HepG2 (cell line): ENCODE data around the gene SNX21. TPM values are rescaled to one million over a fixed set of nuclear protein-coding genes. Genes with fewer than 3 reads are reported as not detected.

ENCODE experiments used
- ATAC-seq: fragments of 200-7000 bp; cut with Tn5 transposase; 3 replicates; pipeline ENCODE4 v1.9.1; 2020; ENCODE audit warnings: mild to moderate bottlenecking, moderate library complexity
- BruUV-seq: library from RNA; stranded (reverse); fragments of 400-500 nt; replicated peaks from 2 replicates; lab custom pipeline; 2021; lab: Mats Ljungman, UMichigan
- CTCF ChIA-PET: fragments of 300-600 bp; formaldehyde crosslinking; extraction: SDS; loops from one replicate; lab custom pipeline; 2021; ENCODE audit warnings: low total read pairs, inconsistent platforms, low intra/inter-chr PET ratio; lab: Yijun Ruan, JAX
- POLR2A ChIA-PET: fragments of 350-600 bp; sonication (Branson Sonifier 250); formaldehyde crosslinking; loops from one replicate; lab custom pipeline; 2020; ENCODE audit warnings: antibody characterized with exemption, inconsistent platforms; lab: Yijun Ruan, JAX
- DNase-seq: peaks from one replicate; pipeline ENCODE4 v3.0.0-alpha.2; 2015; ENCODE audit warnings: low spot score
- FAIRE-seq: peaks from 3 replicates; lab custom pipeline; 2011; peaks lifted over from hg19 to GRCh38; lab: Jason Lieb, UNC
- H2AFZ ChIP-seq: one replicate; pipeline ENCODE4 v1.6.1; 2011; ENCODE audit warnings: low read length, inconsistent platforms
- H3K27ac ChIP-seq: fragments of 300-600 bp; 3 replicates; pipeline ENCODE4 v1.8.0; 2011; ENCODE audit warnings: mixed run types, mild to moderate bottlenecking, mixed read lengths, low read length, inconsistent platforms; ENCODE audit not compliant: insufficient read depth; ENCODE audit errors: extremely low read length
- H3K27me3 ChIP-seq, 2 experiments: fragments of 200-600 bp in 1 of 2; 2 replicates in 1 of 2; 3 replicates in 1 of 2; pipeline versions ENCODE4 v1.6.0 to v1.8.0; 2011; ENCODE audit warnings: low read length in 2 of 2, mild to moderate bottlenecking in 2 of 2, moderate library complexity in 2 of 2, inconsistent platforms in 1 of 2; ENCODE audit not compliant: insufficient read depth in 2 of 2, control insufficient read depth in 1 of 2
- H3K36me3 ChIP-seq, 2 experiments: fragments of 200-600 bp in 1 of 2; replicated peaks in 1 of 2; 2 replicates in 1 of 2; 3 replicates in 1 of 2; pipeline versions ENCODE4 v1.5.1 to v1.8.0; 2011; ENCODE audit warnings: low read length in 2 of 2, inconsistent platforms in 1 of 2; ENCODE audit not compliant: insufficient read depth in 2 of 2, control insufficient read depth in 1 of 2
- H3K4me1 ChIP-seq: 2 replicates; pipeline ENCODE4 v1.5.1; 2012; ENCODE audit warnings: low read length, inconsistent platforms; ENCODE audit not compliant: insufficient read depth
- H3K4me2 ChIP-seq: 2 replicates; pipeline ENCODE4 v1.6.0; 2011; ENCODE audit warnings: low read depth, low read length, inconsistent platforms
- H3K4me3 ChIP-seq, 3 experiments: fragments of 200-600 bp in 1 of 3; sonication (generic), shearing (Covaris generic) in 1 of 3; replicated peaks in 1 of 3; 2 replicates each; pipeline ENCODE4 v1.5.1; 2011 to 2016; ENCODE audit warnings: low read length in 3 of 3, inconsistent platforms in 2 of 3, low read depth in 2 of 3, mild to moderate bottlenecking in 2 of 3, control low read depth in 1 of 3, mixed read lengths in 1 of 3; ENCODE audit not compliant: insufficient read depth in 1 of 3
- H3K79me2 ChIP-seq: one replicate; pipeline ENCODE4 v1.6.1; 2011; ENCODE audit warnings: low read length, inconsistent platforms; ENCODE audit not compliant: insufficient read depth
- H3K9ac ChIP-seq: 2 replicates; pipeline ENCODE4 v1.6.0; 2011; ENCODE audit warnings: mild to moderate bottlenecking, low read depth, low read length, inconsistent platforms; ENCODE audit not compliant: insufficient read depth
- H3K9me3 ChIP-seq: 2 replicates; pipeline ENCODE4 v1.5.1; 2012; ENCODE audit warnings: mild to moderate bottlenecking, low read length
- H4K20me1 ChIP-seq: 2 replicates; pipeline ENCODE4 v1.6.0; 2011; ENCODE audit warnings: inconsistent platforms, mild to moderate bottlenecking, low read length, moderate library complexity; ENCODE audit not compliant: insufficient read depth
- FOXM1 ChIP-seq: sonication (generic); formaldehyde crosslinking; IDR thresholded peaks from 2 replicates; pipeline ENCODE4 v1.5.0; 2020; ENCODE audit warnings: missing genetic modification reagents
- HOXA3 ChIP-seq: sonication (generic); formaldehyde crosslinking; IDR thresholded peaks from 2 replicates; pipeline ENCODE4 v1.5.0; 2020; ENCODE audit warnings: missing genetic modification reagents
- KDM1A ChIP-seq: IDR thresholded peaks from 2 replicates; pipeline ENCODE4 v1.6.1; 2016; ENCODE audit warnings: missing compliant biosample characterization
- POLR2AphosphoS5 ChIP-seq: IDR thresholded peaks from 2 replicates; pipeline ENCODE4 v1.6.1; 2012; ENCODE audit warnings: low read depth, low read length
- RAD51 ChIP-seq: fragments of 450-650 bp; IDR thresholded peaks from 2 replicates; pipeline ENCODE4 v1.6.1; 2016; ENCODE audit warnings: borderline replicate concordance
- SP2 ChIP-seq: sonication (generic); formaldehyde crosslinking; IDR thresholded peaks from 2 replicates; pipeline ENCODE4 v1.5.1; 2020; ENCODE audit warnings: mild to moderate bottlenecking, missing genetic modification reagents
- TCF7 ChIP-seq: sonication (generic); IDR thresholded peaks from 2 replicates; pipeline ENCODE4 v1.6.1; 2016; ENCODE audit warnings: antibody characterized with exemption, low read depth
- ZC3H4 ChIP-seq: sonication (generic); formaldehyde crosslinking; IDR thresholded peaks from 2 replicates; pipeline ENCODE4 v1.4.0; 2020; ENCODE audit warnings: missing genetic modification reagents, borderline replicate concordance
- ZNF781 ChIP-seq: sonication (generic); formaldehyde crosslinking; IDR thresholded peaks from 2 replicates; pipeline ENCODE4 v1.5.1; 2020; ENCODE audit warnings: borderline replicate concordance, mild to moderate bottlenecking, missing genetic modification reagents; ENCODE audit errors: not compliant biosample characterization
- WGBS: methylation state at CpG from one replicate; pipeline ENCODE4 v1.1.6; 2017; ENCODE audit warnings: low lambda C conversion rate; 5-methylcytosine and 5-hydroxymethylcytosine counted together
- in situ Hi-C: cut with HindIII; loops from 2 replicates; pipeline ENCODE4 v1.10.0; 2017; ENCODE audit warnings: low pct_unique_long_range_greater_than_20kb; ENCODE audit not compliant: extremely low pct_ligation_motif_present
- intact Hi-C: fragments of 100-400 bp; cut with micrococcal nuclease; formaldehyde crosslinking; loops from one replicate; pipeline ENCODE4 v1.10.0; 2022; ENCODE audit not compliant: unreplicated experiment
- polyA plus RNA-seq, 8 experiments: library from polyadenylated mRNA; depleted of rRNA in 3 of 8; stranded (reverse) in 7 of 8; unstranded in 1 of 8; fragments of >200 nt; fragmentation: Illumina TruSeq in 4 of 8; extraction: Trizol in 4 of 8; gene quantifications; 2 replicates each; pipeline versions ENCODE4 v1.2.1 to v1.2.3, GENCODE V29; 2011 to 2016; ENCODE audit warnings: low read depth in 4 of 8, missing spikeins in 1 of 8, mixed read lengths in 1 of 8; ENCODE audit not compliant: insufficient read depth in 1 of 8
- total RNA-seq, 5 experiments: library from RNA; depleted of rRNA; stranded (reverse); fragments of >200 nt; fragmentation: Illumina TruSeq; extraction: Trizol; gene quantifications; 2 replicates each; pipeline ENCODE4 v1.2.3, GENCODE V29; 2016; ENCODE audit warnings: low read depth in 1 of 5
- TF ChIP-seq, protein P1 (sequence below): sonication (generic); formaldehyde crosslinking; IDR thresholded peaks from 2 replicates; pipeline ENCODE4 v1.5.1; 2020; ENCODE audit warnings: missing genetic modification reagents, mild to moderate bottlenecking, borderline replicate concordance
- TF ChIP-seq, protein P2 (sequence below): sonication (generic); formaldehyde crosslinking; IDR thresholded peaks from 2 replicates; pipeline ENCODE4 v1.5.0; 2020; ENCODE audit warnings: mild to moderate bottlenecking, missing genetic modification reagents
- TF ChIP-seq, protein P3 (sequence below), 2 experiments: IDR thresholded peaks; 2 replicates each; pipeline ENCODE4 v1.6.1; 2011 to 2012; ENCODE audit warnings: low read length in 2 of 2, borderline replicate concordance in 1 of 2, low read depth in 1 of 2, mild to moderate bottlenecking in 1 of 2, moderate library complexity in 1 of 2

The SNX21 gene
- total and polyA plus RNA-seq, 2 of the 13 experiments (the other 11 are each of a cell fraction or from before 2014, with no cell fraction given): 7.7 to 12.8 TPM

DNA sequence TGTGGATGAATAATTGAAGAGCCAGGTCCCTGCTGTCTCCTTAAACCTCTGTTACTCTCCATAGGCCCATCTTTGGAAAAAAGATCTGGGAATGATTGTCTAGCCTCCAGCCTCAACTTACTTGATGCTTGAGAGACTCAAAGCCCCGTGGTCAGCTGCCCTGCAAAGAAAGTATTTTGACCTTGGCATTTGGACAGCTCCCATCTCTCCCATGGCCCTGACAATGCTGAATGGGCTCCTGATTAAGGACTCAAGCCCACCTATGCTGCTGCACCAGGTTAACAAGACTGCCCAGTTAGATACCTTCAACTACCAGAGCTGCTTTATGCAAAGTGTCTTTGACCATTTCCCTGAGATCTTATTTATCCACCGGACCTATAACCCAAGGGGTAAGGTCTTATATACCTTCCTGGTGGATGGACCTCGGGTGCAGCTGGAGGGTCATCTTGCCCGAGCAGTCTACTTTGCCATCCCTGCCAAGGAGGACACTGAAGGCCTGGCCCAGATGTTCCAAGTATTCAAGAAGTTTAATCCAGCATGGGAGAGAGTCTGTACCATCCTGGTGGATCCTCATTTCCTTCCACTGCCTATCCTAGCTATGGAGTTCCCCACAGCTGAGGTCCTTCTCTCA is 49.0 kb downstream of the SNX21 start:
- in situ Hi-C loops: no loop called here
- no peak overlapping the region for H3K4me2 ChIP-seq
- intact Hi-C loops: loop anchor here (5.0 to 10.0 kb wide), 2 partner anchors 50 to 88 kb away; partner anchors contain the start of genes DNTTIP1, SNX21 and WFDC3
- H3K79me2 ChIP-seq: peaks cover 16% of the 10 kb centered on the region
- H3K4me3 ChIP-seq: no peak overlapping the region
- H3K9ac ChIP-seq: no peak overlapping the region
- H3K36me3 ChIP-seq: peaks cover 20 to 46% of the 10 kb centered on the region in 2 experiments
- ChIA-PET POLR2A (interaction anchor here (0.9 to 7.5 kb wide), 13 partner anchors 9 to 88 kb away, joined by 3 to 129 read pairs (median 20); partner anchors contain the start of genes ACOT8, CTSA, NEURL2 and PCIF1), CTCF (no interaction called here)
- BruUV-seq: no TSS peak
- 78% methylated on average over 4 of the region's 4 CpGs for WGBS
- no peaks in the 10 kb centered on the region; a peak in 1 of 5 replicates for H3K27me3 ChIP-seq
- no peak overlapping the region for H2AFZ ChIP-seq
- H3K9me3 ChIP-seq: no peaks in the 10 kb centered on the region
- H3K4me1 ChIP-seq: peaks cover 22% of the 10 kb centered on the region
- FAIRE-seq (no peak), DNase-seq (no peak), ATAC-seq (no peak)
- TF ChIP-seq RAD51: no peak
- 0 out of 2 replicates have a peak, but pooled peaks have one; percentile 26 for TF ChIP-seq ZC3H4 (CRISPR knock-in tag)
- no peak for TF ChIP-seq KDM1A (CRISPR knock-in tag)
- 0 out of 2 replicates have a peak, but pooled peaks have one; percentile 16 for TF ChIP-seq POLR2AphosphoS5
- TF ChIP-seq, protein P1, sequence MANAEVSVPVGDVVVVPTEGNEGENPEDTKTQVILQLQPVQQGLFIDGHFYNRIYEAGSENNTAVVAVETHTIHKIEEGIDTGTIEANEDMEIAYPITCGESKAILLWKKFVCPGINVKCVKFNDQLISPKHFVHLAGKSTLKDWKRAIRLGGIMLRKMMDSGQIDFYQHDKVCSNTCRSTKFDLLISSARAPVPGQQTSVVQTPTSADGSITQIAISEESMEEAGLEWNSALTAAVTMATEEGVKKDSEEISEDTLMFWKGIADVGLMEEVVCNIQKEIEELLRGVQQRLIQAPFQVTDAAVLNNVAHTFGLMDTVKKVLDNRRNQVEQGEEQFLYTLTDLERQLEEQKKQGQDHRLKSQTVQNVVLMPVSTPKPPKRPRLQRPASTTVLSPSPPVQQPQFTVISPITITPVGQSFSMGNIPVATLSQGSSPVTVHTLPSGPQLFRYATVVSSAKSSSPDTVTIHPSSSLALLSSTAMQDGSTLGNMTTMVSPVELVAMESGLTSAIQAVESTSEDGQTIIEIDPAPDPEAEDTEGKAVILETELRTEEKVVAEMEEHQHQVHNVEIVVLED (CRISPR knock-in tag): 0 out of 2 replicates have a peak, but pooled peaks have one; percentile 28
- TF ChIP-seq ZNF781 (CRISPR knock-in tag): peak; percentile 13
- TF ChIP-seq SP2 (CRISPR knock-in tag): no peak
- 0 out of 2 replicates have a peak, but pooled peaks have one; percentile 1 for TF ChIP-seq HOXA3 (CRISPR knock-in tag)
- TF ChIP-seq, protein P2, sequence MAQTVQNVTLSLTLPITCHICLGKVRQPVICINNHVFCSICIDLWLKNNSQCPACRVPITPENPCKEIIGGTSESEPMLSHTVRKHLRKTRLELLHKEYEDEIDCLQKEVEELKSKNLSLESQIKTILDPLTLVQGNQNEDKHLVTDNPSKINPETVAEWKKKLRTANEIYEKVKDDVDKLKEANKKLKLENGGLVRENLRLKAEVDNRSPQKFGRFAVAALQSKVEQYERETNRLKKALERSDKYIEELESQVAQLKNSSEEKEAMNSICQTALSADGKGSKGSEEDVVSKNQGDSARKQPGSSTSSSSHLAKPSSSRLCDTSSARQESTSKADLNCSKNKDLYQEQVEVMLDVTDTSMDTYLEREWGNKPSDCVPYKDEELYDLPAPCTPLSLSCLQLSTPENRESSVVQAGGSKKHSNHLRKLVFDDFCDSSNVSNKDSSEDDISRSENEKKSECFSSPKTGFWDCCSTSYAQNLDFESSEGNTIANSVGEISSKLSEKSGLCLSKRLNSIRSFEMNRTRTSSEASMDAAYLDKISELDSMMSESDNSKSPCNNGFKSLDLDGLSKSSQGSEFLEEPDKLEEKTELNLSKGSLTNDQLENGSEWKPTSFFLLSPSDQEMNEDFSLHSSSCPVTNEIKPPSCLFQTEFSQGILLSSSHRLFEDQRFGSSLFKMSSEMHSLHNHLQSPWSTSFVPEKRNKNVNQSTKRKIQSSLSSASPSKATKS (CRISPR knock-in tag): 0 out of 2 replicates have a peak, but pooled peaks have one; percentile 9
- TF ChIP-seq TCF7: no peak
- TF ChIP-seq FOXM1: no peak
- TF ChIP-seq, protein P3, sequence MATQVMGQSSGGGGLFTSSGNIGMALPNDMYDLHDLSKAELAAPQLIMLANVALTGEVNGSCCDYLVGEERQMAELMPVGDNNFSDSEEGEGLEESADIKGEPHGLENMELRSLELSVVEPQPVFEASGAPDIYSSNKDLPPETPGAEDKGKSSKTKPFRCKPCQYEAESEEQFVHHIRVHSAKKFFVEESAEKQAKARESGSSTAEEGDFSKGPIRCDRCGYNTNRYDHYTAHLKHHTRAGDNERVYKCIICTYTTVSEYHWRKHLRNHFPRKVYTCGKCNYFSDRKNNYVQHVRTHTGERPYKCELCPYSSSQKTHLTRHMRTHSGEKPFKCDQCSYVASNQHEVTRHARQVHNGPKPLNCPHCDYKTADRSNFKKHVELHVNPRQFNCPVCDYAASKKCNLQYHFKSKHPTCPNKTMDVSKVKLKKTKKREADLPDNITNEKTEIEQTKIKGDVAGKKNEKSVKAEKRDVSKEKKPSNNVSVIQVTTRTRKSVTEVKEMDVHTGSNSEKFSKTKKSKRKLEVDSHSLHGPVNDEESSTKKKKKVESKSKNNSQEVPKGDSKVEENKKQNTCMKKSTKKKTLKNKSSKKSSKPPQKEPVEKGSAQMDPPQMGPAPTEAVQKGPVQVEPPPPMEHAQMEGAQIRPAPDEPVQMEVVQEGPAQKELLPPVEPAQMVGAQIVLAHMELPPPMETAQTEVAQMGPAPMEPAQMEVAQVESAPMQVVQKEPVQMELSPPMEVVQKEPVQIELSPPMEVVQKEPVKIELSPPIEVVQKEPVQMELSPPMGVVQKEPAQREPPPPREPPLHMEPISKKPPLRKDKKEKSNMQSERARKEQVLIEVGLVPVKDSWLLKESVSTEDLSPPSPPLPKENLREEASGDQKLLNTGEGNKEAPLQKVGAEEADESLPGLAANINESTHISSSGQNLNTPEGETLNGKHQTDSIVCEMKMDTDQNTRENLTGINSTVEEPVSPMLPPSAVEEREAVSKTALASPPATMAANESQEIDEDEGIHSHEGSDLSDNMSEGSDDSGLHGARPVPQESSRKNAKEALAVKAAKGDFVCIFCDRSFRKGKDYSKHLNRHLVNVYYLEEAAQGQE (IDR thresholded peaks at IDR 0.05; ENCODE audit: borderline replicate concordance in 1 of 2, low read depth in 1 of 2, low read length in 2 of 2): 0 out of 4 replicates have a peak, but pooled peaks of 1 of the 2 experiments have one; percentile 54
- no peaks in the 10 kb centered on the region for H4K20me1 ChIP-seq
- H3K27ac ChIP-seq: no peak overlapping the region
